Left hindlimb (tissue), 1 donor: ENCODE data around the gene LOXL4.

Experiments used
- DNase-seq: peaks from one replicate; pipeline ENCODE4 v3.0.0-alpha.2; 2018

LOXL4 gene

DNA sequence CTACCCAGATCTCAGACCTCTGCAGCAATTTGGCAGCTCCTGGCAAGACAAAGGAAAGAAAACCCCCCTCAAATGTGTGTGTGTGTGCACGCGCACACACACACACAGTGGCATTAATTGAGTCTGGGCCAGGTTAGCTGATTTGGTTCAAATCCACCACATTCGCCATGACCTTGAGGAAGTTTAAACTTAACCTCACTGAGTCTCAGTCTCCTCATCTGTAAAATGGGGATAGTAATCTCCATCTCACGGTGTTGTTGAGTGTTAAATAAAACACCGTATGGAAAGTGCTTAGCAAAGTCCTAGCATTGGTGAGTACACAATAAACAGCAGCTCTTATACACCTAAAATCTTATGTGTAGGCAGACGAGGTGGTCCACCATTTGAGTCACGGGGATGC, 4.9 kb downstream of the LOXL4 start:
- DNase-seq = no peak

- DNase-seq = no peak
These were observed 5.4 kb downstream of the LOXL4 start for GRCh38 chr10:98262571-98262970.

- DNase-seq = no peak
These were observed 6.3 kb downstream of the LOXL4 start for GRCh38 chr10:98261436-98262277.

- DNase-seq = no peak
These were observed 7.2 kb downstream of the LOXL4 start for GRCh38 chr10:98260752-98261151.

DNA sequence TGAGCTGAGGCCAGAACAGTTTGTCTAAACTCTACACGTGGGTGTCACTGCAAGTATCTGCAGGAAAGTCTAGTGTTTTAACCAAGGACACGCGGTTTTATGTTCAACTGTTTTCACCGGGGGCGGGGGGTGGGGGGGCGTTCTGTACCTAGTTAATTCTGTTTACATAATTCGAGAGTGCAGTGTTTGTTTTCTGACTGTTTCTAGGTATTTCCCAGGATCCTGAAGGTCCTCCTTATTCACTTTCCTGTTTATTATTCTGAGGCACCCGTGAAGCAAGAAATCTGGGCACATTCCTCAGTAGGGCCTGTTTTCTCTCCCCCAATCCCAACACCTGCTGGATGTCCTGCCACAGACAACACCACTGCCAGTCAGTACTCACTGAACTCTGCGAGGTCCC, 7.6 kb downstream of the LOXL4 start:
- DNase-seq = no peak

DNA sequence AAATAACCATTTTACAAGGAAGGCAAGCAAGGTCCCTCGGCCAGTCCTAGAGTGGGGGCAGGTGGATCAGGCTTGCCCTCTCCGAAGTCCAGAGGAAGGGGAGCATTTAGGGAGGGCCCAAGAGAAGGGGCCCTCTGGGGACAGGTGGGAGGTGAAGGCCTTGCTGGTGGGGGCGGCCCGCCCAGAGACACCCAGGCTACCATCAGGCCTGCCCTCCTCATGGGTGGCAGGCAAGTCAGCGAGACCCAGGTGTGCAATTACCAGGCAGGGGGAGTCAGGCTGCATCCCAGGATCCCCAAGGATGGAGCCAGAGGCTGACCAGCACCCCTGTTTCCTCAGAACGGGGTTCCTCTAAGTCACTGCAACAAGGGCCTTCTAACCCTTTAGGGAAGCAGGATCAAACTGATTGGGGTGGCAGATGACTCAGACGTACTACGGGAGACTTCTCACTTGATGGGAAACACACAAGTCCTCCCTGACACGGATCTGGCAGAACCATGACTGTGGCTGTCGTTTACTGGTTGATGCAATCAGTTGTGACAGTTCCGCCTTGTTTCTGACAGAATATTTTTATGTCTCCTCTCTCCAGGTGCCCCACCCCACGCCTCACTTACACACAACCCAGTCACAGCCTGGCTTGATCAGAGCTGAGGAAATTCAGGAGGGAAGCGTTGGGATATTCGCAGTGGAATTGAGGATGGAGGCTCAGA, 8.2 kb downstream of the LOXL4 start:
- no peak for DNase-seq

GRCh38 chr10:98258683-98259454, 9.1 kb downstream of the LOXL4 start:
- DNase-seq = no peak

GRCh38 chr10:98257961-98258360, 10.0 kb downstream of the LOXL4 start:
- DNase-seq = no peak

GRCh38 chr10:98257198-98257597, 10.8 kb downstream of the LOXL4 start:
- no peak for DNase-seq

- DNase-seq = no peak
These were observed 11.3 kb downstream of the LOXL4 start for GRCh38 chr10:98256692-98257091.

DNA sequence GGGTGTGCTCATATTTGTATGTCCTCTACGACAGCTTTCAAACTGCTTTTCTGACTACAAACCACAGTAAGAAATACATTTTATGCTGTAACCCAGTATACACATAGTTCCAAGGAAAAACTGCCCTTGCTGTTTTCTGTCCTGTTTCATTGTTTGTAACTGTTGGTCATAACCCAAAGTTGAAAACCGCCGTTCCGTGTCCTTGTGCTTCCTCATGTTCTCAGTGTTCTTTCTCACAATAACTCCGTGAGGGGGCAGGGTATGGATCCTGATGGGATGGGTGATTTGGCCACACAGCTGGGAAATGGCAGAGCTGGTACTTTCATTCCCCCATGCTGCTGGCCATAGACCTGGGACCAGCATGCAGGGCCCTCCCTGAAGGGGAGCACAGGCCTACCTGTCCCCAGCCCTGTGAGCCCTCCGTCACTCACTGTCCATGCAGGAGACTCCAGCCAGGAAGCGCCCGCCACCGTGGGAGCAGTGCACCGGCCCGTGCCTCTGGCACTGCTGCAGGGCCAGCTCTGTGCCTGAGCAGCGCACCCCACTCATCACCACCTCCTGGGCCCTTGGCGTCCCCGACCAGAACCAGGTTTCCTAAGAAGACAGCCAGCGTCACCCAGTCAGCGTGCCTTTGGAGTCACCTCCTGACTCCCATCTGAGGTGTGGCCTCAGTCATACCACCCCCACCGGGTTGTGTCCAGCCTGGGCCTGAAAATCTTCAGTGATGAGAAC, 12.7 kb downstream of the LOXL4 start:
- DNase-seq = no peak

DNA sequence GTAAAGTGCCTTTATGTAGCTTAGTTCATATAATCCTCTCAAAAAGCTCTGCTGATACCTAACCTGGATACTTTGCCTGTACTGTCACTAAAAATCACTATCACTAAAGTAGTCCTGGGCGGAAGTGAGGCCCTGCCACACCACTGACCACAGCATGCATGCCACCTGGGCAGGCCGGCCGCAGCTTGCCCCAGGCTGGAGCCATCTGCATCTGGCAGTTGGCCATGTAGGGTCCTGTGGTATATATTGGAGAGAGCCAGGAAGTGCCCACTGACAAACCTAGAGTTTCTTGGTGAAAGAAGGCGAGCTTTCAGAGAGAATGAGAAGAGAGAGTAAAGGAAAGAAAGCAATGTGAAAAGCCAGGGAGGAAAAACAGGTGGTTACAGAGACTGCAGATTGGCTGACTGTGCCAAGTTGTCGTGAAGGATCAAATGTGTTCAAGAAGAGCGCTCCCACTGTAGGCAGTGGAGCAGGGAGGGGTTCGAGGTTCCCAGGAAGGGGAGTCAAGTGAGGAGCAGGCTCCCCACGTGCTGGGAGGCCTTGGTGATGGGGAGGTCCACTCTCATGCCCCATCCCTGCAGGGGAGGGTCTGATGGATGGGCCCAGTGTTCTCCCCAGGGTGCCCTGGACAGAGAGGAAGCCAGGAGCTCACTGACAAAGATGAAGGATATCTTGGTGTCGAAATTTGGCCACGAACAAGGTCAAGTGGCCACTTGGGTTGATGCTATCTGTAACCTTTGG, 13.6 kb downstream of the LOXL4 start:
- DNase-seq = no peak

DNA sequence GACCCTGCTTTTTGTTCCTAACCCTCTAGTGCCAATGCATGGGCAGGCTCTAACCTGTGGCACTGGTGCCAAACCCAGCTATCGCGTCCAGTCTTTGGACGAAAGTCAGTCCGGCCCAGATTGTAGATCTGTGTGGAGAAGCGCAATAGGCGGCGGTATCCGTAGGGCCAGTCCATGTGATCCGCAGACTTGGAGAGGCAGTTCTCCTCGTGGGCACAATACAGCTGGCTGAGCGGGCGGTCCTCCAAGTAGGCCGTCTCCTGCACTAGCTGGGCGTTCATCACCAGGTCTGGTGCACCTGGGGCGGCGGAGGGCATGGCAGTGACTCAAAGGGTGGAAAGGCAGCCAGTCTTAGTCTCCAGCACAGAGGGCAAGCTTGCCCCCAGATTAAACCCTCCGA, 14.5 kb downstream of the LOXL4 start:
- no peak for DNase-seq

GRCh38 chr10:98252464-98252863, 15.5 kb downstream of the LOXL4 start:
- DNase-seq = no peak

GRCh38 chr10:98251399-98251798, 16.6 kb downstream of the LOXL4 start:
- no peak for DNase-seq

DNA sequence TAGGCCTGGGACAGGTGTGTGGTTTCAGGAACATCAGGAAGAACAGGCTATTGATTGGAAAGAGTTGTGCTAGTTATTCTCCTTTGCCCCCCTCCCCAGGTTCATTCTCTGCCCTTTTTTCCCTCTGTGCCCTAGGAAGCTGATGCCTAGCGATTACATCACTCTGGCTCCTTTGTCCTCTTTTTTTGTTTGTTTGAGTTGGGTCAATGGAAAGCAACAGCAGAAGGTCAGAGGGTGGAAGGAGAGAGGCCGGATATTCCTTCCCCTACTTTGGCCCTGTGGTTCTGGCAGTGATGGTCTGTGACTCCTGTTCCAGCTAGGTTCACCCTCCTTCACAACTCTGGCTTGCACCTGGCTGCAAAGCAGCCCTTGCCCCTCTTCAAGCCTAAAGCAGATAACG, 18.9 kb downstream of the LOXL4 start:
- no peak for DNase-seq

GRCh38 chr10:98248018-98248417, 20.0 kb downstream of the LOXL4 start:
- no peak for DNase-seq

GRCh38 chr10:98246911-98247805, 20.8 kb downstream of the LOXL4 start:
- peak; percentile 68 for DNase-seq

GRCh38 chr10:98244586-98244985, 23.4 kb downstream of the LOXL4 start:
- DNase-seq = no peak

GRCh38 chr10:98244141-98244540, 23.9 kb downstream of the LOXL4 start:
- DNase-seq = no peak

- no peak for DNase-seq
These were observed 25.2 kb downstream of the LOXL4 start for GRCh38 chr10:98242823-98243222.
